GM15510 (cell line): ENCODE measurements around the gene CD74.

Source experiments
- POLR2A ChIP-seq: IDR thresholded peaks from 3 replicates; pipeline ENCODE4 v1.6.1; 2011; ENCODE audit warnings: borderline replicate concordance; ENCODE audit not compliant: insufficient read length; ENCODE audit errors: extremely low read depth

The CD74 gene

DNA sequence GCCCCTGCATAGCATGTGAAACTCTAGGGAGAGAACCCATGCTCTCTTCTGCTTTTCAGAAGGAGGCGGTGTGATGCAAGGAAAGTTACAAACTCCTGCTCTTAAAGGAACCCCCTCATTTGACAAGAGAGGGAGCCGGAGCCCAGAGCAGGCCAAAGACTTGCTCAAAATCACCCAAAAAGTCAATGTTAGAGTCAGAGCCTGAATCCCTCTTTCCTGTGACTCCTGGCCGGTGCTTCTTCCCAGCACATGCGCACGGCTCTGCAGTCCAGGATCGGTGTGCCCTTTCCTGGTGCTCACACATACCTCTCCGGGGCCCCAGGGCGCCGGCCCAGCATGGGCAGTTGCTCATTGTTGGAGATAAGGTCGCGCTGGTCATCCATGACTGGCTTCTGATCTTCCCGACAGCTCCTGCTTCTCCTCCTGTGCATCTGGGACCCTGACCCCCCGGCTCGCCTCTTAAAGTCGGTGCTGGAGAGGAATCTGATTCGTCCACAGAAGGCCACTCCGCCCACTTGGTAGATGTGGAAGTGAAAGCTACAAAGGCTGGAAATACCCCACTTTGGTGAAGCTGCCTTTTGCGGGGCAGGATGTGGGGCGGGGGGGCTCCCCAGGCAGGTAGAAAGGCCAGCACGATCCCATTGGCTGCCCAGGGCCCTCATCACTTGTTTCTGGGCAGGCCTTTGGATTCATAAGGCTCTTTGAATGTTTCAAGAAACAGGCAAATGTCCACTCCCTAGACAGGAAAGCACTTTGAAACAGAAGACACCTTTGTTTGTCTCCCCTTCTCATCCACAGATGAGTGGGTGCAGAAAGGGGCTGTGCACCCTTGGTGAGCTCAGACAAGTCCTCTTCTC, at the start of gene CD74:
Gene CD74 (minus strand): TSS at position 592 of the 857 bp plus-strand sequence. CDS start 161 bp downstream, at position 431.
- peak; percentile 100 for TF ChIP-seq POLR2A

DNA sequence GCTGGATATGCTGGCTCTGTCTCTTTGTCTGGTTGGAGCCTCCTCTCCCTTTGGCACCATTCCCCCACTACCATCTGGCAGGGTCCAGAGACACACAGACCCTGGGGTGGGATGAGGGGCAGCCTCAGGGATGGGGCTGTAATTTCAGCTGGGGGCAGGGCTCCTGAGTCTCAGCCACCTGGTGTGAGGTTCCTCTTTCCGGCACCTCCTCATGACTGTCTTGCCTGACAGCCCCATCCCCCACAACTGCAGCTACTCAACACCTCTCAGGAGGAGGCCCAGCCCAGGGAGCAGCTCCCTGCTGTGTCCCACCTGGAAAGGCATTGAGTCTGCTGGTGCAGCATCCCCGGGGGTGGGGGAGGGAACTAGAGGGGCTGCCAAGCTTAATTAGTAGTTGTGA, 48.5 kb upstream of the CD74 start:
- TF ChIP-seq POLR2A = peak; percentile 15

DNA sequence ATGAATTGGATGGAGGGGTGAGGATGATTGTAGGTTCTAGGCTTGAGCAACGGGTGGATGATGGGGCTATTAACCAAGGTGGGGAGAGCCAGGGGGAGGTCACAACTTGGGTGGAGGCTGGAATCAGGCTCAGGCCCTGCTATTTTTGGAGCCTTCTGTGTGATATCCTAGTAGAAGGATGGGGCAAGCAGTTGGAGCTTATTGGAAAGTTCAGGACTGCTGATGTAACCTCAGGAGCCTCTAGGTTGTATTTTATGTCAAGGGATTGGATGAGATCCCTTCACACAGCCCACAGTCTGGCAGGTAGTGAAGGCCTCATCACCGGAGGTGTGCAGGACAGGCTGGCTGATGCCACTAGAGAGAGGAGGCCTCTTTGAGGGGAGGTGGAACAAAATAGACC, 48.1 kb upstream of the CD74 start:
- no peak for TF ChIP-seq POLR2A

DNA sequence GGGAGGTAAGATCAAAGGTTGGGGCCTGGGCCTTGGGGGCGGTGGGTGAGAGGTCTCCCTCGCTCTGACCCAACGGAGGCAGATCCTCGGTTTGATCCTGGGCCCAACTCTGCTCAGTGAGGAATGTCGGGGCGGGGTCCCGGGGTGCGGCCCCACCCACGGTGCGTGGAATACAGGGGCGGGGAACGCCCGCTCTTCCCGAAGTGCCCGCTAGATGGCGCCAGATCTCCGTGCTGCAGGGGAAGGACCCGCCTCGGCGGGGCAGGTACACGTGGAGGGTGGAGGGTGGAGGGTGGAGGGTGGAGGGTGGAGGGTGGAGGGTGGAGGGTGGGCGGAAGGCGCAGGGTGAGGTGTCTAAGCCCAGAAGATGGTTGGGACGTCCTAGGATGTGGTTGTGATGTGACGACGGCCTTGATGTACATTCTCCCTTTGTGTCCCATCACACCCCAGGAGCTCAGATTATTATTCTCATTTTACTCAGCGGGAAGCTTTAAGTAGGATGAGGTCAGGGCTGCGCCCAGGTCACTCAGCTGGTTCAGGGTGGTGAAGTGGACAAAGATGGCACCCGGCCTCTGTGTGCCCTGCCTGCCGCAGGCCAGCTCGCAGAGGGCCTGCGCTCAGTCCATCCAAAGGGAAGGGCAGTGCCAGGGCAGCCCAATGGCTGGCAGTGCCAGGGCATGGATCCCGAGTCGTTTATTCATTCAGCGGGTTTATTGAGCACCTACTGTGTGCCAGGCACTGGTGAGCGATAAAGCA, 46.3 kb upstream of the CD74 start:
- TF ChIP-seq POLR2A = no peak

DNA sequence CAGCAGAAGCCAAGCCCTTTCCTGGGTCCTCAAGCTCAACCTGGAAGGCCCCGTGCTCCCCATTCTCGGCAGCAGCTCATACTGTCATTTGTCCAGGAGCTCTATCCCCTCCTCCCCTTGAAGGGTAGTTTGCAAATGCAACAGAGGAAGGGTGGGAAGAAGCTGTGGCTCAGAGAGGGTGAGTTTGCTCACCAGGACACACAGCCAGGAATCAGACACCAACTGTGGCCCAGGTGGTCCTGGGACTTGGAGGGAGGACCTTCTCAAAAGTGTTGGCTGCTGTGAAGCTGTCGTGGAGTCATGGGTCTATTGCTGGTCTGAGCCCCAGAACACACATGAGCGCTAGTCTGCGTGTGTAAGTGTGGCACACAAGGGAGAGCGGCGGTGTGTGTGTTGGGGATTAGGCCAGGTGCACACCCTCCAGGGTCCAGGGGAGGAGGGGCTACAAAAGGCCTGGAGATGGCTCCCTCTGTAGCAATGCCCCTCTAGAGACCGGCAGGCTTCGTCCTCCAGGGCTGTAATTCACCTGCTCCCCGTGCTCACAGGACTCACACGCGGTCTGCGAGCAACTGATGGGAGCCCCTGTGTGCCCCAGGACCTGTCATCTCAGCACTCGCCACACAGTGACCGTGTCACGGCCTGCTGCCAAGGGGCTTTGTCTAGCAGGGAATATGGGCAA, 45.0 kb upstream of the CD74 start:
- TF ChIP-seq POLR2A = no peak

DNA sequence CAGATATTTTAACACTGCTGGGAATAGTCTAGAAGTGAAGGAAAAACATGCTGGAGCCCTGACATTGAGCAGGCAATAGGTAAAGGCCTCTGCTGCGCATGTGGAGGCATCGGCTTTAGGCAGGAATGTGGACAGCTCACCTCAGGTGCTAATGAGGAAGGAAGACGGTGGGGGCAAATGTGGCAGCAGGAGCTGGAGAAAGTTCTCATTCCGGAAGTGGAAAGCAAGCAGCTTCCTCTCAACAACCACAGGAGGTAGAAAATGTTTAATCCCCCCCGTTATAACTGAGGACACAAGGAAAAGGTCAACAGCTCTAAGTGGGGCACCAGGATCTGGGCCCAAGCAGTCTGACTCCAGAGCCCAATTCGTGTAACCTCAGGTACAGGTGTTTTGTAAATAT, 44.4 kb upstream of the CD74 start:
- TF ChIP-seq POLR2A = no peak

DNA sequence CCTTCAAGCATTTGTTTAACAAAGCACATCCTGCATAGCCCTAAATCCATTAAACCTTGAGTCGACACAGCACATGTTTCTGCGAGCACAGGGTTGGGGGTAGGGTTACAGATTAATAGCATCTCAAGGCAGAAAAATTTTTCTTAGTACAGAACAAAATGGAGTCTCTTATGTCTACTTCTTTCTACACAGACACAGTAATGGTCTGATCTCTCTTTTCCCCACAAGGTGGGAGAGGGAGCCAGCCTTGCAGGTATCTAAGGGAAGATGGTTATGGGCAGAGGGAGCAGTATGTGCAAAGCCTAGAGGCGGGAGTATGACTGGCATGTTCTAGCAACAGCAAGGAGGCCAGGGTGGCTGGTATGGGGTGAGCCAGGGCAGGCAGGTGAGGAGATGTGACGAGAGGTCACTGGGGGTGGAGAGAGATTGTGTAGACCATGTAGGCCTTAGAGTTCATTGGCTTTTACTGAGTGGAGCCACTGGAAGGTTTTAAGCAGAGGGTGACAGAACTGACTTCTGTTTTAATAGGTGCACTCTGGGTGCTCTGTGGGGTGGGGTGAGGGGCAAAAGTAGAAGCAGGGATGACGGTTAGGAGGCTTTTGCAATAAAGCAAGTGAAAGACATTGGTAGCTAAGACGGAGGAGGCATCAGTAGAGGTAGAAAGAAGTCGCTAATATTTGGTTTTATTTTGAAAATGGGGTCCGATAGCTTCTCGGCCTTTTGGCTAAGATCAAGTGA, 42.0 kb upstream of the CD74 start:
- TF ChIP-seq POLR2A = no peak

DNA sequence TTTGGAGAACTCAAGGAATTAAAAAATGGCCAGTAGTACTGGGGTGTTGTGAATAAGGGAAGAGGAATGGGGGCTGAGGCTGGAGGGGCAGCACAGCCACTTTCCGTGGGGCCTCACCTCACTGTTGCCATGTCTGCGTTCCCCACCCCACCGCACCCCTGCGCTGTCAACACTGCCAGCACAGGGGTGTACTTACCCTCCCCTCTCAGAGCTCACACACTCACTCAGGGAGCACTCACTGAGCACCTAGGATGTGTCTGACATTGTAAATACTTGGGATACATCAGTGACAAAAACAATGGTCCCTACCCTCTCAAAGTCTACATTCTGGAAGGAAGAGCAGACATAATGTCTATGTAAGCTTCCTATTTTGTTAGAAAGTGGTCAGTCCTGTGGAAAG, 40.2 kb upstream of the CD74 start:
- TF ChIP-seq POLR2A = no peak

DNA sequence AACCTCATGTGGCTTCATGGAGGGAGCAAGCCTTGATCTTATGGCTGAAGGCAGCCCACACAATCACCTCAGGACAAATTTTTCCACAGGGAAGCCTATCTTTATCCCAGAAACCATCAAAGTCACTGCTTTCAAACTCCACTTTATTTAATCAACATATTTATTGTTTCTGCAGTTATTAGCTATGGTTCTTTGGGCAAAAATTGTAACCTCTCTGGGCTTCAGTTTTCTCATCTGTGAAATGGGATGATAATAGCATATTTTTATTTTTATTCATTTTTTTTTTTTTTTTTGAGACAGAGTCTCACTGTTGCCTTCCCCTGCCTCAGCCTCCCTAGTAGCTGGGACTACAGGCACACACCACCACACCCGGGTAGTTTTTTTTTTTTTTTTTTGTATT, 38.9 kb upstream of the CD74 start:
- no peak for TF ChIP-seq POLR2A

DNA sequence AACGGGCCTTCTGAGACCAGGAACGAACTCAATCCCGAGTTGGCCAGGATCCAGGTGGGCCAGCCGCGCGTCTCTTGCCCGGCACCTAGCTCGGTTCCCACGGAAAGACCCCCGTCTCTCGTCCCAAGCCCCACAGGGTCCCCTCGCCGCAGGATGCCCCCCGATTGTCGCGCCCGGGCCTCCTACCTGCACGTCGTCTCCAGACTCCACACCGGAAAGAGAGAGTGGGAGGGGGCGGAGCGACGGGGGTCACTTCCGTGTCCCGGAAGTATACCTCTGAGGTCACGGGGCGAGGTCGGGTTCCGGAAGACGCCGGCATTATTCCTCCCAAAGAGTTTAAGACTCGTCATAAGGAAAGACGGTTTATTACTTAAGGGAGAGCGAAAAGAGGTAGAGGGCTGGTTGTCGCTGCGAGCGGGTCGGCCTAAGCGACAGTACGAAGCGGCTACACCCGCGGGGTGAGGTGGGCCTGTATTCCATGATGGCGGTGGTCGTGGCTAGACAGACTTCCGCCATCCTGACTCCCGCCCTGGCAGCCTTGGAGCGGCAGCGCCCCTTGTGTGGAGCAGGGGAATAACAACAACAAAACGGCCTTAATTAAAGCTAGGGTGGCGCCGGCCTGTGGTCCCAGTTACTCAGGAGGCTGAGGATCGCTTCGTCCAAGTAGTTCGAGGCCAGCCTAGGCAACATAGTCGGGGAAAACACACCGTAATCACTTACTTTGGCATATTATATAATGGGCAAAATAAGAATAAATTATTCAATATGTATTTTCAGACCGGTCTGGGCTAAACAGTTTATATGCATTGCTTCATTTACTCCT, 37.0 kb upstream of the CD74 start, which contains the start of gene RPS14:
Gene RPS14 (minus strand): TSS at position 223 of the 823 bp plus-strand sequence. CDS start 2,006 bp downstream, outside the sequence.
- peak; percentile 97 for TF ChIP-seq POLR2A

DNA sequence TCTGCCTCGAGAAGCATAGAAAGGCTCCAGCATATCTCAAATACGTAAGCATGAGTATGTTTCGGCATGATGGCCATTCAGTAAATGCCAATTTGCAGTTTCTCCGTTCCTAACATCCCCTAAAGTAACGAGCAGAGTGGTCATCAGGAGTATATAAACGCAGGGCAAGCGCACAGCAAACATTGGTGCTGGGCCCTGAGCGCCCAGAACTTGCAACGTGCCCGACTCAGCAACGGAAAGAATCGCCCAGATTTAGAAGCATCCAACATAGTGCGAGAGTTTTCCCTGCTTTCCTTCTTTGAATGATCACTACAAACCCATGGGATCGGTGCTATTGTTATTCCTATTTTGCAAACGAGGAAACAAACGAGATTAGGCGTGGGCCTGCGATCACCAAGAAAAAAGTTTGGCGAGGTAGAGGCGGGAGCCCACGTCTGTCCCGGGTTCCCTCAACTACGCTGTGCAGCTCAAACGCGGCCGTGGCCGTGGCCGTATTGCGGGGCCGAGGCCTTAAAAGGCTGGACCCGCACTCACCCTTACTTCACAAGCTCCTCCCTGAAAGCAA, 36.3 kb upstream of the CD74 start:
- no peak for TF ChIP-seq POLR2A

DNA sequence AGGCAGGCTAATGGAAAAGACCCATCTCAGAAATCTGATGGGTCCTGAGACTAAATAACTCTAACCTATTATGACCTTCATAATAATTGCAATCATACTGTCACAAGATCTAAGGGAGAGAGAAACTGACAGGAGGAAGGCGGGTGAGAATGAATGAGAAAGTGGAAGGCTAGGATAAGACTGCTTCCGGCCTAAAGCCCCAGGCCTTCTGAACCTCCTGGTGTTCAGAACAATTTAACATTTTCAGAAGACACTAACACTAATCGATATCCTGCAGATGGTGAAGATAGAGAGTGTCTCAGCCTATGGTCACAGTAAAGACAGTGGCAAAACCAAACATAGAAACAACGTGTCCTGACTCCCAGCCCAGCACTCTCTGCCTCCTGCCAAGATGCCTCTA, 35.6 kb upstream of the CD74 start:
- TF ChIP-seq POLR2A = no peak

DNA sequence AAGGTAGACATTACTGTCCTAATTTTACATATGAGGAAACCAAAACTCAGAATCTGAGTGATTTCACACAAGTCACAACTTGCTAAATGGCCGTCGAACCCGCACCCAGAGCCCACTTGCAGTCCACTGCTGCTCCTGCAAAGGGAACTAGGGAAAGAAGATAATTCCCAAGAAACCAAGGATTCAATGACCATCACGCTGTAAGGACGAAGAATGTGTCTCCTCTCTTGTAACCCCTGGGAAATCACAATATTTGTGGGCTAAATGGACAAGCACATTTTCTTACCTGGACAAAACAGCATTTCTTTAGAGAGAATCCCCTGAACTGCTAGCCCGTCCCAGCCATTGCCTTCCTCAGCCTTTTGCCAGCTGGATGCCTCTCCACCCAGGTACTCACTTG, 34.5 kb upstream of the CD74 start:
- no peak for TF ChIP-seq POLR2A
